Measurements from ENCODE around the gene NAPA. TPM values are rescaled to one million over a fixed set of nuclear protein-coding genes. Genes with fewer than 3 reads are reported as not detected.
A peak's percentile ranks its signal among the peaks of the same experiment; 100 is the strongest.

The NAPA gene
- total and polyA plus RNA-seq, 2 of the 13 experiments (the other 11 are each of a cell fraction or from before 2014, with no cell fraction given) = 32.6 to 65.9 TPM

DNA sequence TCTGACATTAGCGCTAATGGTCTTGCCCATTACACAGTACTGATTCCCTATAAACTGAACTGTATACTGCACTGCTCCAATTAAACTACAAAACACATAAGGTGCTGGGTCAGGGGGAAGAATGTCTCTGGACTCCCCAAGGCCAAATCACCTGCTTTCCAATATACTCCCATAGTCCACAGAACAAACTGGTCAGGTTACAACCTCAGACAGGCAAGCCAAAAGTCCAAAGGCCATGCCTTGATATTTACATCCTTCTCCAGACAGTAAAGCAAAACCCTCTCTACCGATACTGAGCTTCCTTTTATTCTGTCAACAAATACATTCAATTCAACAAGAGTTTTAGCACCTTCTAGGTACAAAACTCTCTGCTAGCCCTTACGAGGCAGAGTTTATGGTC, 49.2 kb upstream of the NAPA start (continued):
- TF ChIP-seq HMGXB4 (CRISPR knock-in tag; IDR thresholded peaks at IDR 0.05; ENCODE audit: borderline replicate concordance in 1 of 2, low read depth in 1 of 2) = 0 out of 4 replicates have a peak, but pooled peaks of 1 of the 2 experiments have one; percentile 15
- peak; percentile 41; the same call in 1 of the 2 replicates for TF ChIP-seq SAP130 (CRISPR knock-in tag; IDR thresholded peaks at IDR 0.05; ENCODE audit: low read depth)
- no peak for TF ChIP-seq POLR2AphosphoS2 (IDR thresholded peaks at IDR 0.05; ENCODE audit: low read depth, low read length)
- TF ChIP-seq ZFYVE20 (CRISPR knock-in tag; IDR thresholded peaks at IDR 0.05; ENCODE audit: borderline replicate concordance, low read depth) = no peak
- TF ChIP-seq, protein P1, sequence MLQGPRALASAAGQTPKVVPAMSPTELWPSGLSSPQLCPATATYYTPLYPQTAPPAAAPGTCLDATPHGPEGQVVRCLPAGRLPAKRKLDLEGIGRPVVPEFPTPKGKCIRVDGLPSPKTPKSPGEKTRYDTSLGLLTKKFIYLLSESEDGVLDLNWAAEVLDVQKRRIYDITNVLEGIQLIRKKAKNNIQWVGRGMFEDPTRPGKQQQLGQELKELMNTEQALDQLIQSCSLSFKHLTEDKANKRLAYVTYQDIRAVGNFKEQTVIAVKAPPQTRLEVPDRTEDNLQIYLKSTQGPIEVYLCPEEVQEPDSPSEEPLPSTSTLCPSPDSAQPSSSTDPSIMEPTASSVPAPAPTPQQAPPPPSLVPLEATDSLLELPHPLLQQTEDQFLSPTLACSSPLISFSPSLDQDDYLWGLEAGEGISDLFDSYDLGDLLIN (CRISPR knock-in tag; IDR thresholded peaks at IDR 0.05; ENCODE audit: borderline replicate concordance) = no peak
- TF ChIP-seq PCBP2 (optimal IDR thresholded peaks at IDR 0.05; ENCODE audit: low read depth, low read length, poor library complexity, severe bottlenecking) = no peak
- no peak for TF ChIP-seq ISX (CRISPR knock-in tag; conservative IDR thresholded peaks at IDR 0.05)

- POLR2A ChIA-PET = no interaction called here
- no peaks in the 10 kb centered on the region for H3K79me2 ChIP-seq (ENCODE audit: insufficient read depth, low read length)
- peaks cover 32% of the 10 kb centered on the region for H3K4me1 ChIP-seq (ENCODE audit: insufficient read depth, low read length)
- H3K36me3 ChIP-seq (replicated peaks in 1 of 2; ENCODE audit: control insufficient read depth in 1 of 2, insufficient read depth in 2 of 2, low read length in 2 of 2) = no peaks in the 10 kb centered on the region
- no peaks in the 10 kb centered on the region for H3K27me3 ChIP-seq (ENCODE audit: control insufficient read depth in 1 of 2, insufficient read depth in 2 of 2, low read length in 2 of 2)
- CTCF ChIA-PET (ENCODE audit: low intra/inter-chr PET ratio, low total read pairs) = no interaction called here
- ATAC-seq (no peak), DNase-seq (ENCODE audit: low spot score) (no peak), FAIRE-seq (no peak)
- intact Hi-C loops (cut with micrococcal nuclease; ENCODE audit: unreplicated experiment) = no loop called here
- H3K4me2 ChIP-seq (ENCODE audit: low read depth, low read length) = 0 out of 2 replicates have a peak overlapping the region, but pooled peaks have one; percentile 18
- H2AFZ ChIP-seq (ENCODE audit: low read length) = no peak overlapping the region
- no peaks in the 10 kb centered on the region for H3K9me3 ChIP-seq (ENCODE audit: low read length)
- no peak overlapping the region for H3K4me3 ChIP-seq (replicated peaks in 1 of 3; ENCODE audit: insufficient read depth in 1 of 3, low read depth in 2 of 3, low read length in 3 of 3)
- WGBS (ENCODE audit: low lambda C conversion rate) = 53% methylated on average over 7 of the region's 7 CpGs
- no peaks in the 10 kb centered on the region for H4K20me1 ChIP-seq (ENCODE audit: insufficient read depth, low read length)
- BruUV-seq (replicated peaks) = no TSS peak
- no peak for TF ChIP-seq MYC (CRISPR knock-in tag; IDR thresholded peaks at IDR 0.05; ENCODE audit: borderline replicate concordance)
- TF ChIP-seq HNF4A (CRISPR knock-in tag; IDR thresholded peaks at IDR 0.05) = no peak
- no peak overlapping the region for H3K9ac ChIP-seq (ENCODE audit: insufficient read depth, low read depth, low read length)
- in situ Hi-C loops (cut with HindIII; ENCODE audit: extremely low pct_ligation_motif_present, low pct_unique_long_range_greater_than_20kb) = no loop called here
- no peak overlapping the region for H3K27ac ChIP-seq (ENCODE audit: extremely low read length, insufficient read depth, low read length)
Observed at GRCh38 chr19:47561440-47562057, 46.7 kb upstream of the NAPA start.
